GM21619 (cell line): ENCODE results near the gene TMEM11.

ENCODE experiments used
- ATAC-seq: cut with Tn5 transposase; IDR thresholded peaks from one replicate; pipeline ENCODE4 v1.9.1; 2021; ENCODE audit not compliant: unreplicated experiment

TMEM11 gene, protein sequence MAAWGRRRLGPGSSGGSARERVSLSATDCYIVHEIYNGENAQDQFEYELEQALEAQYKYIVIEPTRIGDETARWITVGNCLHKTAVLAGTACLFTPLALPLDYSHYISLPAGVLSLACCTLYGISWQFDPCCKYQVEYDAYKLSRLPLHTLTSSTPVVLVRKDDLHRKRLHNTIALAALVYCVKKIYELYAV

DNA sequence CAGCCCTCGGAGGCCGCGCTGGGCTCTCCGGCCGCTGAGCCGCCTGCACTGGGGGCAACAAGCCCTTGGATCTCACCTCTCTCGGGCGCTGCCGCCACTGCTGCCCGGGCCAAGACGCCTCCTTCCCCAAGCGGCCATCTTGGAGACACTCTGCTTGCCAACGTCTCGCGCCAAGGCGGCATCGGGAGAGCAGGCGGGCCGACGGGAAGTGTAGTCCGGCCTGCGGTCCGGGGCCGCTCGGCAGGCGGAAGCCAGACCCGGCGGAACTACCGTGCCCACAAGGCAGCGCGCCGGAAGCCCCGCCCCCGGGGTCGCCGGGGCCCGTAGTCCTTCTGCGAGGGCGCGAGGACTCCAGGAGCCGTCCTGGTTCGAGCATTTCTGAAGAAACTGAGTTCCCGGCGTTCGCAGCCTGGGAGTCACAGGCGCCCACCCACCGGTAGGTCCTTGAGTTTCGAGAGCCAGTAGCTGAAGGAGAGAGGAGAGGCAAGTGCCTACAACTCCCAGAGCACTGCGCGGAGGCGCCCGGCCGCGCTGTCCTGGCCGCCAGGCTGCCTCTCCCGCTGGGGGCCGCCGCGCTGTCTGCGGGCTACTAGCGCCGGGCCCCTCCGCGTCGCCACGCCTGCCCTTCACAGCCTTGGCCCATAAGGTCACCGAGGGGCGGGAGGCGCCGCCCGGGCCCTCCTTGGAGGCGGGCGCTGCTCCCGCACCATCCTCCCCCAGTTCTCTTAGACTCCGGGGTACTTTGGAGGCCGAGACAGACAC, at the start of gene TMEM11:
TSS of gene TMEM11 (minus strand) at position 147 of the 762 bp plus-strand sequence. CDS start at position 138, 9 bp downstream.
- peak; percentile 83 for ATAC-seq

DNA sequence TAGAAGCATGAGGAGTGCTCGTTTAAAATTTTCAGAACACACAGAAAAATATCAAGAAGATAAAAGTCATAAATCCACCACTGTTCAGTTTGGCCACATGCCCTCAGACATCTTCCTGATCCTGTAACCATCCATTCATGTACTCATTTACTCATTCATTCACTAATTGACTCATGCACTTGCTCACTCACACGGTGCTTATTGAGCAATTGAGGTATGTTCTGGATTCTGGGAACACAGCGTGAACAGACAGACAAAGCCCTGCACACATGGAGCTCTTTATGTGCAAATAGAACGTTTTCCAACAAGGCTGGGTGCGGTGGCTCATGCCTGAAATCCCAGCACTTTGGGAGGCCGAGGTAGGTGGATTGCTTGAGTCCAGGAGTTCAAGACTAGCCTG, 49.4 kb upstream of the TMEM11 start:
- ATAC-seq, result no peak

DNA sequence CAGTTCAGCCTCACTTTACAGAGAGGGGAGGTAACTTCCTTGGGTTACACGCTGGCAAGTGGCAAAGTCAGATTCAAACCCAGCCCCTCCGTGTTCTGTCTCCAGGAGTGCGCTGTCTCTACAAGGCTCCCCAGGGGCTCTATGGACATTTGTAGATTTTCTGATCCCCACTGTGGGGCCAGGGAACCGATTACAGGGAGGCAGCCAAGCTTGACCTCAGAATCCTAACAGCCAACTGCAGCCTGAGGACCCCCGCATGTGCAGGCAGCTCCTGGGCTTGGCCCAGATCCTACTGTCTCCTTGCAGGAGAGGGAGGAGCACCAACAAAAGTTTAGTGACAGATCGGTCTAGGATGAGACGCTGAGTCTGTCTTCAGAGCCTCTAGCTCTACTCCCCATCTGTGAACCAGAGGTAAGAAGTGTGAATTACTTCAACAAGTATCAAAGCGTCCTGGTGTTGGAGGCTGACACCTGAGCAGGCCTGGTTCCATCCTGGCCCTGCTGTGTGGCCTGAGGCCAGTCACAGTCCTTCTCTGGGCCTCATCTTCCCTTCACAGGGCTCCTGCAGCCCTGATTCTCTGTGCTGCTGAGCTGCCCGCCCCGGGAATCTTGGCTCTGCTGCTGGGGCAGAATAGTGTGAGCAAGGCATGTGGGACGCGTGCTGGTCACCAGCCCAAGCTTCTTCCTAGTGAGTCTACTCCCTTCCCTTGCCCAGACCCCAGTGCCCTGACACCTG, 48.5 kb upstream of the TMEM11 start:
- ATAC-seq, result no peak

DNA sequence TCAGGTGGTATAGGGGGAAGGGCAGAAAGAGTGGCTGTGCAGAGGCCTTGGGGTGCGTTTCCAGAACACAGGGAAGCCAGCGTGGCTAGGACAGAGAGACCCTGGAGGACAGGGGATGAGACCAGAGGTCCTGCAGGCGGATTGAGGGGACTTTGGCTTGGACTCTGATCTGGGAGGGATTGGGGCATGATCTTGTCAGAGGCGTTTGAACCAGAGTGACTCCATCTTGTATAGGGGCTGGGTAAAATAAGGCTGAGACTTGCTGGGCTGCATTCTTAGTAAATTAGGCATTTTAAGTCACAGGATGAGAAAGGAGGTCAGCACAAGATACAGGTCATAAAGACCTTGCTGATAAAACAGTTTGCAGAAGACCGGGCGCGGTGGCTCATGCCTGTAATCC, 44.6 kb upstream of the TMEM11 start:
- no peak for ATAC-seq

DNA sequence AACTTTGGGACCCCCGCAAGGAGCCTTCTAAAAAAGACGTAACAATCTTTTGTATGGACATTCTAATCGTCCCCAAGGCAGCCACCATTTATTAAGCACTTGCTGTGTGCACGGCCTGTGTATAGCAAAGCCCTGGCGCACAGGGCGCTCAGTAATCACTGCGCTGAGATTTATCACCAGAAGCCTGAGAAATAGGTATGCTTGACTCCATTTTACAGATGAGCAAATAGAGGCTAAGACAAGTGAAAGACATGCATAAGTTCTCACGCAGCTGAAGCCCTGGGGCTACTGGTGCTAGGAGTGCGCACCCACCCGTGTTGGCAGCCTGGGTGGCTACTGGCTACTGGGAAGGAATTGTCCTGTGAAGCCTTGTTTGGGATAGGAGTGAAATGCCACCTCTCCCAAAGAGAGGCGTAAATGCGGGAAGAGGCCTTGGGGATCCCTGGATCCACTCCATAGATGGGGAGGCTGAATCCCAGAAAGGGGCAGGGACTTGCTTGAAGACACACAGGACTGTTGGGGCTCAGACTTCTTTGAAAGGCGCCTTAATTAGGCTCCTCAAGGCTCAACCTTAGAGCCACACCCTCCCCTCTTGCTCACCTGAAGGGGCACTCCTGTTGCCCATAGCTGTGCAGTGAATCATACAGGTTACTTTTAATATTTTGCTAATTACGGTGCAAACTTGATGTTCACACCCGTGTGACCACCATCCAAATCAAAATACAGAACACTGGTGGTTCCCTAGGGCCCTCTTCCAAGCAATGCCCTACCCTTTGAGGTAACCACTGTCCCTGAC, 39.9 kb upstream of the TMEM11 start:
- ATAC-seq, result peak; percentile 7

DNA sequence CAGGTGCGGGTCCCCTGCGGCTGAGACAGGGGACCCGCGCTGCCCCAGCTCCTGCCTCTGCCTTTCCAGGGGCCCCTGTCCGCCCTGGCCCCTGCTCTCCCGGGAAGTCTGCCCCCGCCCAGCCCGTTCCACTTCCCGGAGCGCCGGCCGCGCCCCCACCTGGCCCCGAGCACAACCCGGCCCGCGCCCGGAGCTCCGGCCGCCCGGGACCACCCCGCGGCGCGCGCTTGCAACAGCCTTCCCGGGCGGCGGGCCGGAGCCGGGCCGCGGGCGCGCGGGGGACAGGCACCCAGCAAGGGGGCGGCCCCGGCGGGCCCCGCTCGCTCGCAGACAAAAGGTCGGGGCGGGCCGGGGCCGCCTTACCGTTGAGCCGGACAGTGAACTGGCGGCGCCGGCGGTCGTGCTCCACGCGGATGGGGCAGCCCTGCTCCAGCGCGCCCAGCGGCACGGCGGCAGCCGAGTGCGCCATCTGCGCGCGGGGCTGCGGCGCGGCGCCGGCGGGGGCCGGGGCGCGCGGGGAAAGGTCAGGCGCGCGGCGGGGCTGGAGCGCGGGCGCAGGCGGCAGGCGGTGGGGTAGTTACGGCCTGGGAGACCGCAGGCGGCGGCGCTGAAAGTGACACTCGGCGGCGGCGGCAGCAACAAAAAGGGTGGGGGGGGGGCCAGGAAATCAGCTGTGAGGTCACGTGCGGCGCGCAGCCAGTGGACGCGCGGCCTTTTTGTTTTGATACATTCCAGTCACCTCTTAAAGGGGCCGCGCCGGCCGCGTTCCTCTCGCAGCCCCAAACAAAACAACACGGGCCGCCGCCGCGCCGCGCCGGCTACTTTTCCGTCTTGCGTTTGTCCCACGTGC, 39.1 kb upstream of the TMEM11 start, which contains the start of gene NATD1:
TSS of gene NATD1 (minus strand) at position 615 of the 850 bp plus-strand sequence. CDS start at position 469, 146 bp downstream.
- ATAC-seq, result peak; percentile 59

DNA sequence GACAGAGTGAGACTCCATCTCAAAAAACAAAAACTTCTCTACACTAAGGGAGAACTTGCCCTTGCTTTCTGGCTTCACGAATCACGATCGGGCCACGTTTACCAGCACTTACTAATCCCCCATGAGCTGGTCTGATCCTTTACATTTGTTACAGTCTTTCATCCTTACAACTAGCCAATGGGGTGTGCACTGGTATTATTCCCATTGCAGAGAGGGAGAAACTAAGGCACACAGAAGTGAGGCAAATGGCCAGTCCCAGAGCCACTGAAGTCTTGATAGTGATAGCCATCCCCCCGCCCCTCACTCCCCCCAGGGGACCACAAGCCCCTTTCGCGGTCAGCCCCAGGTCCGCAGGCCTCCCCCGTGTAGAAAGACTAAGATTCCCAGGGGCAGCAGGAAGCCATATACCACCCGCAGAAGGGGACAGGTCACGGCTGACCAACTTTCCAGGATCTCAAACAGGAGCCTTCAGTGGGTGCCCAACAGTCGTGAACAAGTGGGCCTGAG, 38.4 kb upstream of the TMEM11 start:
- ATAC-seq, result no peak

DNA sequence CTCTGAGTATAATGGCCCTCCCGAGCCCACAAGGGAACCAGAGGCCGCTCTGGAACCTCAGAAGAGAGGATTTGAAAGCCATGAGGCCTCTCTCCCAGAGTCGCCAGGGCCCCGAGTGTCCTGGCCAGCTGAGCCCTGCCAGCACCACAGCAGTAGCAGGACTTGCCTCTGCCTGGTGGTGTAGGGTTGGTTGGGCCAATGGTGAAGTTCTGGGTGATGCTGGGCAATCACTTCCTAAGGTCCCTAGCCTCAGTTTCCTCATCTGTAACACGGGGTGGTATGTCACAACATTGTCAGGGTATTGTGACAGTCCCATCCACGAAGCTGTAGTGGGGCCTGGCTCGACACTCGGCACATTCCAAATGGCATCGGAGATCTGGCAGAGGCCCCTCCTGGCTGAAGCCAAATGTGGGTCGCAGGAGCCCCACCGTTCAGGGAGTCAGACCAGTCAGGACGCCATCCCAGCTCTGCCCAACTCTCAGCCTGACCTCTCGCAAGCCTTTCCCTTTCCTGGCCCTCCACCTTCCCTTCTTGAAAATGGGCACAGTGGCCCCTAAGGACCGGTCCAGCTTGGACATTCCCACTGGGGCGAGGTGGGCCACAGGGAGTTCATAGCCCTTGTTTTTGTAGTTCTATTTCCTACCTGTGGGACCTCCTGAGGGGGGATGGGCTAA, 37.5 kb upstream of the TMEM11 start:
- no peak for ATAC-seq

DNA sequence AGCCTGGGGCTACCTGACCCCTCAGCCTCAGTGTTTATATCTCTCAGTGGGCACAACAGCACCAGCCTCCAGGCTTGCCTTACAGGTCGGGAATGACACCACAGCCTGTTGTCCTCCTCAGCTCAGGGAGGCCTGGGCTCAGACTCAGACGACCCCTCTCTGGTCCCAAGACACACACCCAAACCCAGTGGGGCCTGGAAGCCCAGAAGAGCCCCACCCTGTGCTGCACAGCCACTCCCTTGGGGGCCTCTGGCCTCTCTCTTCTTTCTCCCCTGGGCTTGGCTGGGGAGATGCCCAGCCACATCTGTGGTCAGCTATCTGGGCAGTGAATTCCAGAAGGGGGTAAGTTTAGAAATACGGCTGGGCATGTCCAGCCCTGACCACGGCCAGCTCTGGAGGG, 36.9 kb upstream of the TMEM11 start:
- no peak for ATAC-seq

DNA sequence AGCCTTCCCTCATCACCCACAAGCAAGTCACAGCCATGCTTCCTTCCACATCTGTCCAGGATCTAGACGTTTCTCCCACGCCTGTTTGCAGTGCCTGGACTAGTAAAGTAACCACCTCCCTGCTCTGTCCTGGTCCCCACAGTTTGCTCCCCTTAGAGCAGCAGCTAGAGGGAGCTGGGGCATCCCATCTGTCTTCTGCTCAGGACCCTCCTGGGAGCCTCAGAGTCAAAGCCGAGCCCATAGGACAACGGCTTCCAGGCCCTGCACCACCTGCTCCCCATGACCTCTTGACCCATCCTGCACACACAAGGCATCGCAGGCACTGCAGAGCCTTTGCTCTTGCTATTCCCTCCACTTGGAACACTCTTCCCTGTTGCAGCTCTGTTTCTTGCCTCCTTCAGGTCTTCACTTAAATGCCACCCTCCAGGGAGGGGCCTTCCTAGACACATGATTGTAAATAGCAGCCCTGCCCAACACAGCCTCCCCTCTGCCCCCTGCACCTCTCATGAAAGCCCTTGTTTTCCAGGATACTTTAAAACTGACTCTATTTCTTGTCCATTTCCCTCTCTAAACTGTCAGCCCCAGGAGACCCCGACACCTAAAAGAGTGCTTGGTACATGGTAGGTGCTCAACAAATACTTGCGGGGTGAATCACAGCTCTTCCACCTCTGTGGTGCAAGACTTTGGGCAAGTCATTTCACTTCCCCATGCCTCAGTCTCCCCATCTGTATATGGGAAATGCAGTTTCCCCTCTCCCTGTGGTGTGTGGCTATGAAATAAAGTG, 36.2 kb upstream of the TMEM11 start:
- ATAC-seq, result no peak

DNA sequence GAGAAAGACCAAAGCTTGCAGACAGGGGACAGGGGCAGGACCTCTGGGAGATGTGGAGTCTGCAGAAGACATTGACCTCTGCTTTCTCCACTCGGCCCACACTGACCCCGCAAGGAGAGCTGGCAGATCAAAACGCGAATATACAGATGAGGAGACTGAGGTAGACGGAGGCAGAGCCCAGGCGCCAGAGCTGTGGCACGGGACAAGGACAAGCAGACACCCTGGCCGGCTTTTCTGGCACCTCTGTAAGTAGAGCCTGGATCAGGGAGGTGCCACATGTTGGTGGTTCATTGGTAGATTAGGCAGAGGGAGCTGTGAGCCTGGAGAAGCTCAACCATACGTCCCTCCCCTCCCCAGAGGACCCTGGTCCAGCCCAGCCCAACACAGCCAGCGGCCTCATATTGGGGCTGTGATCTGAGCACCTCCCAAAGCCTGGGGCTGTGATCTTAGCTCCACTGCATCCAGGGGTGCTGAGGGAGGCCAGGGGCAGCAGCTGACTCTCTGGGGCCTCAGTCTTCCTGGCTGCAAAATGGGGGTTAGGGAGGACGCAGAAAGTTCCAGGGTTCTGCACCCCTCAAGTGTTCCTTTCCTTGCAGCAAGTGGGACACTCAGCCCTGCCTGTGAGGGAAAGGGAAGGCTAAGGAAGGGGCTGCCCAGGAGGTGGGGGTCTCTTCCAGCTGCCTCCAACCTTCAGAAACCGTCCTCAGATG, 35.3 kb upstream of the TMEM11 start:
- ATAC-seq, result no peak

DNA sequence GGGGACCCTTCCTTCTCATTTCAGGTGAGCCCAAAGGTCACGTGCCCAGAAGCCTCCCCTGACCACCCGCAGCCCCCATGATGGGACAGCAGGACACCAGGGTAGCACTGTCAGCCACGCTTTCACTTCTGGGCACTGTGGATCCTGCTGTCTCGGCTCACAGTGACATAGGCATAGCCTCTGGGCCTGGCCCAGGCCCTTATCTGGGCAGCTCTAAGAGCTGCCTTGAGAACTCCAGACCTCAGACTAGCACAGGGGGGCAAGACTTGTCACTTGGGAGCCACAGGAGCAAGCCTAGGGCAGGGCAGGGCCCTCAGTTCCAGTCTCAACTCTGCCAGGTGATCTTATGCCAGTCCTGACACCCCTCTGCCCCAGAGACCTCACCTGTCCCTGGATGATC, 34.5 kb upstream of the TMEM11 start:
- ATAC-seq, result no peak

DNA sequence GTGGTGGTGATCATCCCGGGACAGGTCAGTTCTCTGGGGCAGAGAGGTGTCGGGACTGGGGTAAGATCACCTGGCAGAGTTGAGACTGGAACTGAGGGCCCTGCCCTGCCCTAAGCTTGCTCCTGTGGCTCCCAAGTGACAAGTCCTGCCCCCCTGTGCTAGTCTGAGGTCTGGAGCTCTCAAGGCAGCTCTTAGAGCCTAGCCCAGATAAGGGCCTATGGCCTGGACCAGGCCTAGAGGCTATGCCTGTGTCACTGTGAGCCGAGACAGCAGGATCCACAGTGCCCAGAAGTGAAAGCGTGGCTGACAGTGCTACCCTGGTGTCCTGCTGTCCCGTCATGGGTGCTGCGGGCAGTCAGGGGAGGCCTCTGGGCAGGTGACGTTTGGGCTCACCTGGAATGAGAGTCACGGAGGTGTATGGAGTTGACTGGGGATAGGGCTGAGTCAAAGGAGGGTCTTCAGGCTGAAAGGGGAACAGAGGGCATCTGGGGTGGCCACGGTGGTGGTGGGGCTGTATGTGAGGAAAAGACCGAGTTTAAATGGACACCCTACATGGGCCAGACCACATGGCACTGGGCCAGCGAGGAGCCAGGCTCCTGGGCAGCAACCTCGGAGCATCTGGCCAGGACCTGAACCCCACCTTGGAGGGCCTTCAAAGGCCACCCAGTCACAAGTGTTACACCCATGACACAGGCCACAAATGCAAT, 33.7 kb upstream of the TMEM11 start:
- no peak for ATAC-seq

DNA sequence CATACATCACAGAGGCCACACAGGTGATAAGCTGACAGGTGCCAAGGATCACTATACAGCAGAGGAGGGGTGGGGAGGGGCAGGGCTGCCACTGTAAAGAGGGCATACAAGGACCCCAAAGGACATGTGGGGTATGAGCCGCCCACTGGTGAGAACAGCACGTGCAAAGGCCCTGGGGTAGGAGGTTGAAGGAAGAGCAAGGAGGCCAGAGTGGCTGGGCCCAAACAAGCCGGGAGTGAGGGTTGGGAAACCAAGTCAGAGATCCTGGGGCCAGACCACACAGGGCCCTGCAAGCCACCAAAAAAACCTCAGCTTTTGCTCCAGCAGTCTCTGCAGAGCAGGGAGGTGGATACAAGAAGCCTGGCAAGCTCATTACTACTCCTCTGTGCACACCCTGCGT, 32.7 kb upstream of the TMEM11 start:
- no peak for ATAC-seq

DNA sequence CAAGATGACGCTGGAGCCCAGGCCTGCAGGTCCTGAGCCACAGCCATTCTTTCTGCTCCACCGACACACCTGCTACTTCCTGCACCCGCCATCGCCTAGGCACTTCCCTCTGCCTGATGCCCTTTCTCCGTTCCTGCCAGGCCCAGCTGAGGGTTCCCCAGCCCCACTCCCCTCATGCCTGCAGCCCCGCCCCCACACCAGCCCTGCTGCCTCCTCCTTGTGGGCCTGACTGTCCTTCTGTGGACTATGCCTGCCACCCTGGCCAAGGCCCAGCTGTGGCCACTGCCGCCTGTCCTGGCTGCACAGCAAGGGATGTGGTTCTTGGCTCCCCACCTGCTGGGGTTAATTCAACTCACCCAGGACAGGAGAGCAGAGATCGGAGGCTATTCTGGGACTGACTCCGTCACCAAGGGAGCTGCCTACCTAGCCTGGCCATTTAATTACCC, 31.7 kb upstream of the TMEM11 start:
- no peak for ATAC-seq

DNA sequence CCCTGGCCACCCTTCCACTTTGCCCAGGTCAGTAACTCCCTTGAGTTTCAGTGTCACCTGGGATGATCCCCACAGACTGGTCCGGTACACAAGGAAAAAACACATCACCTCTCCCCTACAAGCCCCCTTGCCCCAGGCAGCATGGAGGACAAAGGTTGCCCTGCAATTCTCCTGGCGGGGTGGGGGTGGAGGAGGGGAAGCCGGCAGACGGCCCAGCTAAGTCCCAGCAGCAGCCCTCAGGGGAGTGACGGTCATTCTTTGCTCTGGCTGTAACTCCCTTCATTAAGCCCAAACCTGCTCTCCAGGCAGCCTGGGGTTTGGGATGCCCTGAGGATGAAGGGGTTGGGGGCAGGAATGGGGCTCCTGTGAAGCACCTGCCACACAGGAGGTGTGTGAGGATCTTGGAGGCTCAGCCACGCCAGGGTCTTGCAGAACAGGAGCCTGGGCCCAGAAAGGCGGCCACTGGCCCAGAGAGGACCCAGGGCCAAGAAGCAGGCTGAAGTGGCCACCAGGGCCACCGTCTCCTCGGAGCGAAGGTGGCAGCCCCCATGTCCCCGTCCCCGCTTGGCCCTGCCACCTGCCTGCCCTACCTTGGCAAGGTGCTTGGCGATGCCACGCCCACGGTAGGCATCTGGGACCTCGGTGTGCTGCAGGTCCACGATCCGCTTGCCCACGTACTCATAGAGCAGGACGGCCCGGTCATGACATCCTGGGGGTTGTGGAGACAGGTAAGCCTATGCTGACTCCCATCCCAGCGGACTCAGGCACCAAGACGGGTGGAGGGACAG, 29.7 kb upstream of the TMEM11 start:
- no peak for ATAC-seq
